Smooth muscle cell (in vitro differentiated cells): ENCODE measurements around the gene PBX4. TPM values are rescaled to one million over a fixed set of nuclear protein-coding genes. Genes with fewer than 3 reads are reported as not detected.

Experiments
- DNase-seq: peaks from one replicate; lab custom pipeline; 2025; ENCODE audit not compliant: unreplicated experiment; lab: John Stamatoyannopoulos, UW
- H2AFZ ChIP-seq: fragments of 200-600 bp; sonication (generic); 2 replicates; pipeline ENCODE4 v1.6.0; 2016; ENCODE audit warnings: antibody characterized with exemption, low read depth, mild to moderate bottlenecking
- H3F3A ChIP-seq: fragments of 200-600 bp; sonication (generic); 2 replicates; pipeline ENCODE4 v1.6.0; 2017; ENCODE audit warnings: antibody characterized with exemption, low read depth
- H3K27ac ChIP-seq: fragments of 200-600 bp; sonication (generic); 2 replicates; pipeline ENCODE4 v1.5.1; 2016; ENCODE audit warnings: low read depth, mild to moderate bottlenecking
- H3K27me3 ChIP-seq: fragments of 200-600 bp; sonication (generic); 2 replicates; pipeline ENCODE4 v1.6.1; 2016; ENCODE audit warnings: low read depth, mild to moderate bottlenecking
- H3K36me3 ChIP-seq: fragments of 200-600 bp; sonication (generic); 2 replicates; pipeline ENCODE4 v1.5.1; 2016; ENCODE audit warnings: low read depth
- H3K4me1 ChIP-seq: fragments of 200-600 bp; sonication (generic); 2 replicates; pipeline ENCODE4 v1.5.1; 2016; ENCODE audit warnings: low read depth
- H3K4me2 ChIP-seq: fragments of 200-600 bp; sonication (generic); 2 replicates; pipeline ENCODE4 v1.6.0; 2016; ENCODE audit warnings: mild to moderate bottlenecking
- H3K4me3 ChIP-seq: fragments of 200-600 bp; sonication (generic); 2 replicates; pipeline ENCODE4 v1.5.1; 2016; ENCODE audit warnings: mild to moderate bottlenecking
- H3K79me2 ChIP-seq: fragments of 200-600 bp; sonication (generic); 2 replicates; pipeline ENCODE4 v1.6.0; 2016; ENCODE audit warnings: low read depth, mild to moderate bottlenecking
- H3K9ac ChIP-seq: fragments of 200-600 bp; sonication (generic); 2 replicates; pipeline ENCODE4 v1.6.0; 2016; ENCODE audit warnings: low read depth
- H3K9me3 ChIP-seq: fragments of 200-600 bp; sonication (generic); replicated peaks from 2 replicates; pipeline ENCODE4 v1.5.1; 2016; ENCODE audit warnings: low read depth
- H4K20me1 ChIP-seq: fragments of 200-600 bp; sonication (generic); 2 replicates; pipeline ENCODE4 v1.6.0; 2016; ENCODE audit warnings: low read depth
- CTCF ChIP-seq: fragments of 200-600 bp; sonication (generic); IDR thresholded peaks from 2 replicates; pipeline ENCODE4 v1.5.1; 2017; ENCODE audit warnings: borderline replicate concordance, mild to moderate bottlenecking, antibody characterized with exemption; ENCODE audit not compliant: insufficient read depth, poor library complexity, severe bottlenecking
- whole genome bisulfite sequencing: methylation state at CpG from one replicate; pipeline ENCODE4 v1.1.7; 2016; ENCODE audit warnings: low lambda C conversion rate; 5-methylcytosine and 5-hydroxymethylcytosine counted together
- polyA plus RNA-seq: library from polyadenylated mRNA; unstranded; fragments of >200 nt; fragmentation: Nextera tagmentation; extraction: Ambion mirVana; gene quantifications from 2 replicates; pipeline ENCODE4 v1.2.1, GENCODE V29; 2016
- total RNA-seq: library from RNA; depleted of rRNA; stranded (reverse); fragments of >200 nt; gene quantifications from 2 replicates; pipeline ENCODE4 v1.2.3, GENCODE V29; 2014

PBX4 gene
- total and polyA plus RNA-seq, 2 experiments from 2014 or later: 1.7 to 2.5 TPM

- Histone ChIP-seq H3K9me3 (no peaks in the 10 kb centered on the region), H3K4me3 (no peak overlapping the region), H3F3A (no peaks in the 10 kb centered on the region), H3K4me2 (no peak overlapping the region), H3K27me3 (no peaks in the 10 kb centered on the region), H3K79me2 (no peaks in the 10 kb centered on the region), H3K36me3 (no peaks in the 10 kb centered on the region), H3K4me1 (no peaks in the 10 kb centered on the region), H3K27ac (no peak overlapping the region), H4K20me1 (no peaks in the 10 kb centered on the region), H2AFZ (no peak overlapping the region), H3K9ac (no peak overlapping the region)
- no peak for DNase-seq
- WGBS: 95% methylated on average over 17 of the region's 22 CpGs
- TF ChIP-seq CTCF: no peak
Measured at GRCh38 chr19:19633711-19634515, 15.4 kb upstream of the PBX4 start.

GRCh38 chr19:19632661-19633060 lies 14.2 kb upstream of the PBX4 start:
- 96% methylated on average over 5 of the region's 5 CpGs for WGBS
- Histone ChIP-seq H3K27me3 (no peaks in the 10 kb centered on the region), H3K9ac (no peak overlapping the region), H3K27ac (no peak overlapping the region), H3K9me3 (no peaks in the 10 kb centered on the region), H3K4me3 (no peak overlapping the region), H3K79me2 (no peaks in the 10 kb centered on the region), H2AFZ (no peak overlapping the region), H3K4me1 (no peaks in the 10 kb centered on the region), H3F3A (no peaks in the 10 kb centered on the region), H4K20me1 (no peaks in the 10 kb centered on the region), H3K4me2 (no peak overlapping the region), H3K36me3 (no peaks in the 10 kb centered on the region)
- no peak for TF ChIP-seq CTCF
- DNase-seq: no peak

- H3K27me3 ChIP-seq: no peaks in the 10 kb centered on the region
- H3F3A ChIP-seq: no peaks in the 10 kb centered on the region
- no peak overlapping the region for H3K27ac ChIP-seq
- no peak for TF ChIP-seq CTCF
- no peak overlapping the region for H3K4me2 ChIP-seq
- DNase-seq: no peak
- no peaks in the 10 kb centered on the region for H3K79me2 ChIP-seq
- H3K9ac ChIP-seq: no peak overlapping the region
- no peaks in the 10 kb centered on the region for H4K20me1 ChIP-seq
- no peaks in the 10 kb centered on the region for H3K9me3 ChIP-seq
- no peaks in the 10 kb centered on the region for H3K4me1 ChIP-seq
- no peak overlapping the region for H3K4me3 ChIP-seq
- no peak overlapping the region for H2AFZ ChIP-seq
- 94% methylated on average over 7 of the region's 7 CpGs for WGBS
- no peaks in the 10 kb centered on the region for H3K36me3 ChIP-seq
Measured at GRCh38 chr19:19631346-19631745, 12.9 kb upstream of the PBX4 start.

GRCh38 chr19:19630426-19630825 lies 11.9 kb upstream of the PBX4 start:
- H3K36me3 ChIP-seq: no peaks in the 10 kb centered on the region
- 98% methylated on average over 2 of the region's 2 CpGs for WGBS

More at GRCh38 chr19:19630426-19630825, 11.9 kb upstream of the PBX4 start:
- no peaks in the 10 kb centered on the region for H4K20me1 ChIP-seq
- DNase-seq: no peak
- no peaks in the 10 kb centered on the region for H3F3A ChIP-seq
- H3K4me3 ChIP-seq: no peak overlapping the region
- H3K4me2 ChIP-seq: no peak overlapping the region
- H3K27ac ChIP-seq: no peak overlapping the region
- TF ChIP-seq CTCF: no peak
- no peaks in the 10 kb centered on the region for H3K27me3 ChIP-seq
- H3K79me2 ChIP-seq: no peaks in the 10 kb centered on the region
- H3K9ac ChIP-seq: no peak overlapping the region
- no peaks in the 10 kb centered on the region for H3K9me3 ChIP-seq
- H3K4me1 ChIP-seq: no peaks in the 10 kb centered on the region
- H2AFZ ChIP-seq: no peak overlapping the region
